GM12892 (cell line): ENCODE results near the gene ALOXE3.

ENCODE experiments used
- POLR2A ChIP-seq: IDR thresholded peaks from 2 replicates; pipeline ENCODE4 v1.6.1; 2011; ENCODE audit warnings: low read depth, low read length, control low read depth
- POLR2AphosphoS5 ChIP-seq: IDR thresholded peaks from 2 replicates; pipeline ENCODE4 v1.6.1; 2011; ENCODE audit warnings: low read depth, low read length, control low read depth

GRCh38 chr17:8147141-8147804 is 29.0 kb upstream of the ALOXE3 start:
- TF ChIP-seq POLR2AphosphoS5 (no peak), POLR2A (no peak)
